Measurements from ENCODE around the gene RAPGEF3.

The RAPGEF3 gene

GRCh38 chr12:47714826-47715386 is 43.8 kb downstream of the RAPGEF3 start:
- DNase-seq (ENCODE audit: extremely low read depth, low read depth) = no peak
- TF ChIP-seq CTCF (IDR thresholded peaks at IDR 0.05; ENCODE audit: low read depth, low read length) = no peak

GRCh38 chr12:47712171-47712570 is 46.5 kb downstream of the RAPGEF3 start:
- DNase-seq (ENCODE audit: extremely low read depth, low read depth) = no peak
- TF ChIP-seq CTCF (IDR thresholded peaks at IDR 0.05; ENCODE audit: low read depth, low read length) = no peak

GRCh38 chr12:47711448-47711847 is 47.2 kb downstream of the RAPGEF3 start:
- DNase-seq (ENCODE audit: extremely low read depth, low read depth) = no peak

GRCh38 chr12:47710278-47710677 is 48.4 kb downstream of the RAPGEF3 start:
- no peak for DNase-seq (ENCODE audit: extremely low read depth, low read depth)
- no peak for TF ChIP-seq CTCF (IDR thresholded peaks at IDR 0.05; ENCODE audit: low read depth, low read length)

More at GRCh38 chr12:47711448-47711847, 47.2 kb downstream of the RAPGEF3 start:
- TF ChIP-seq CTCF (IDR thresholded peaks at IDR 0.05; ENCODE audit: low read depth, low read length) = no peak

GRCh38 chr12:47709671-47710070 is 49.0 kb downstream of the RAPGEF3 start:
- no peak for DNase-seq (ENCODE audit: extremely low read depth, low read depth)
- no peak for TF ChIP-seq CTCF (IDR thresholded peaks at IDR 0.05; ENCODE audit: low read depth, low read length)

GRCh38 chr12:47709237-47709636 is 49.4 kb downstream of the RAPGEF3 start:
- DNase-seq (ENCODE audit: extremely low read depth, low read depth) = no peak

More at GRCh38 chr12:47709237-47709636, 49.4 kb downstream of the RAPGEF3 start:
- no peak for TF ChIP-seq CTCF (IDR thresholded peaks at IDR 0.05; ENCODE audit: low read depth, low read length)
